Natural killer cell (primary cell): ENCODE measurements around the gene DKKL1. TPM values are rescaled to one million over a fixed set of nuclear protein-coding genes. Genes with fewer than 3 reads are reported as not detected.

Experiments
- ATAC-seq, 3 donors: fragments of 150-1000 bp in 2 of 3; fragments of 200-7000 bp in 1 of 3; cut with Tn5 transposase; 1 replicate in 1 of 3; 2 replicates in 2 of 3; pipeline ENCODE4 v1.10.0; 2021; ENCODE audit warnings: mild to moderate bottlenecking in 2 of 3, moderate library complexity in 2 of 3
- DNase-seq, 2 donors: peaks; one replicate each; pipeline versions ENCODE4 v3.0.0 to v3.0.0-alpha.2; 2013 to 2021; ENCODE audit warnings: mixed read lengths in 1 of 2
- H3K27ac ChIP-seq: one replicate; pipeline ENCODE4 v1.5.1; 2013; ENCODE audit warnings: mild to moderate bottlenecking, low read length
- H3K27me3 ChIP-seq: one replicate; pipeline ENCODE4 v1.6.1; 2013; ENCODE audit warnings: low read length; ENCODE audit not compliant: control insufficient read depth, insufficient read depth
- H3K36me3 ChIP-seq: one replicate; pipeline ENCODE4 v1.6.1; 2013; ENCODE audit warnings: low read length; ENCODE audit not compliant: control insufficient read depth, insufficient read depth
- H3K4me1 ChIP-seq: one replicate; pipeline ENCODE4 v1.6.1; 2013; ENCODE audit warnings: low read length; ENCODE audit not compliant: control insufficient read depth, insufficient read depth
- H3K4me3 ChIP-seq: one replicate; pipeline ENCODE4 v1.5.1; 2013; ENCODE audit warnings: low read length
- H3K9me3 ChIP-seq: one replicate; pipeline ENCODE4 v1.6.1; 2013; ENCODE audit warnings: low read length; ENCODE audit not compliant: control insufficient read depth, insufficient read depth
- H3K27ac Mint-ChIP-seq, 2 donors: one replicate each; pipeline ENCODE4 v1.8.0; 2022; ENCODE audit warnings: mild to moderate bottlenecking in 2 of 2, mixed read lengths in 2 of 2, moderate library complexity in 1 of 2
- H3K27me3 Mint-ChIP-seq, 2 donors: one replicate each; pipeline ENCODE4 v1.8.0; 2022; ENCODE audit warnings: low read depth in 2 of 2, mixed read lengths in 2 of 2
- H3K36me3 Mint-ChIP-seq: one replicate; pipeline ENCODE4 v1.8.0; 2022; ENCODE audit warnings: mixed read lengths
- H3K4me1 Mint-ChIP-seq, 2 donors: one replicate each; pipeline ENCODE4 v1.8.0; 2022; ENCODE audit warnings: mixed read lengths in 2 of 2
- H3K4me3 Mint-ChIP-seq: one replicate; pipeline ENCODE4 v1.8.0; 2022; ENCODE audit warnings: mild to moderate bottlenecking, moderate library complexity, mixed read lengths
- H3K9me3 Mint-ChIP-seq, 2 donors: one replicate each; pipeline ENCODE4 v1.8.0; 2022; ENCODE audit warnings: mixed read lengths in 2 of 2
- WGBS: methylation state at CpG from one replicate; pipeline ENCODE4 v1.1.7; 2013; ENCODE audit warnings: missing lambda C conversion rate; ENCODE audit not compliant: insufficient coverage; 5-methylcytosine and 5-hydroxymethylcytosine counted together
- intact Hi-C: fragments of 100-400 bp; cut with micrococcal nuclease; formaldehyde crosslinking; loops from one replicate; pipeline ENCODE4 v1.14.2; 2022
- total RNA-seq, 4 donors: library from RNA; stranded (reverse); fragments of 120-200 nt in 1 of 4; gene quantifications; one replicate each; pipeline versions ENCODE4 v1.2.3 to v1.2.4, GENCODE V29; 2013 to 2022
- TF ChIP-seq, protein P1 (sequence below): fragments of 200-600 bp; IDR thresholded peaks from one replicate; pipeline ENCODE4 v1.8.0; 2022; ENCODE audit warnings: antibody characterized with exemption

DKKL1 gene
- total RNA-seq, 3 donors from 2014 or later (not counting 1 experiment from before 2014, with no cell fraction given) = not detected

DNA sequence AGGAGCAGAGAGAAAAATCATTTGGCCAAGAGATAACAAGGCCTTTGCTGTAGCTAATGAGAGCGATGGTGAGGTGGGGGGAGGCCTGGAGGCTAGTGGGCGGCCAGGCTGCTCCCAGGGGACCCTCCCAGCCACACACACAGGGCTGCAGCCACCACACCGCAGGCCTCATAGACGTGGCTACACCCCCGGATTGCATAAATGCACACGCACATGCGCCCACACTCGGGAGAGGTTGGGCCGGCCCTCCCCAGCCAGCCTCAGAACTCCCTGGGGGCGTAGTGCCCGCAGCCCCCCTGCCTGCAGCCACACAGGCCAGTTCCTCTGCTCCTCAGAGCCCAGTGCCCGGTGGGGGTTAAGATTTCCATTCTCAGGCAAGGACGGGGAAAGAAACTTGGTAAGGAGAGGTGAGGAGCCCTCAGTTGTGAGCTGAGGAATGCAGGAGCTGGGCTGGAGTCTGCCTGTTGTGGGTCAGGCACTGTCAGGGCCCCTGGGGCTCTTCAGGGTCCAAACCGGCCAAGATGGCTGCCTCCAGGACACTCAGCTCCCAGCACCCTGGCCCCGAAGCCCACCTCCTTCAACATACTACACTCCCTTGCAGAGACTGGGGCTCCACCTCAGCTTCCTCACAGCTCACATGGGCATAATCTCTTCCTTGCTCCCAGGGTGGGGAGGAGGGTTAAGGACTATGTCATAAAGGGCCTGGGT is 51.6 kb downstream of the DKKL1 start:
- WGBS = 61% methylated on average over 15 of the region's 15 CpGs
- H3K27ac ChIP-seq = no peak overlapping the region
- Mint-ChIP-seq H3K4me3 (no peak overlapping the region), H3K27me3 (peaks cover 30 to 31% of the 10 kb centered on the region in 2 donors), H3K27ac (no peak overlapping the region), H3K4me1 (no peaks in the 10 kb centered on the region), H3K36me3 (peaks cover 9% of the 10 kb centered on the region), H3K9me3 (no peaks in the 10 kb centered on the region)
- H3K9me3 ChIP-seq = no peaks in the 10 kb centered on the region
- H3K4me3 ChIP-seq = no peak overlapping the region
- DNase-seq = no peak
- TF ChIP-seq, protein P1, sequence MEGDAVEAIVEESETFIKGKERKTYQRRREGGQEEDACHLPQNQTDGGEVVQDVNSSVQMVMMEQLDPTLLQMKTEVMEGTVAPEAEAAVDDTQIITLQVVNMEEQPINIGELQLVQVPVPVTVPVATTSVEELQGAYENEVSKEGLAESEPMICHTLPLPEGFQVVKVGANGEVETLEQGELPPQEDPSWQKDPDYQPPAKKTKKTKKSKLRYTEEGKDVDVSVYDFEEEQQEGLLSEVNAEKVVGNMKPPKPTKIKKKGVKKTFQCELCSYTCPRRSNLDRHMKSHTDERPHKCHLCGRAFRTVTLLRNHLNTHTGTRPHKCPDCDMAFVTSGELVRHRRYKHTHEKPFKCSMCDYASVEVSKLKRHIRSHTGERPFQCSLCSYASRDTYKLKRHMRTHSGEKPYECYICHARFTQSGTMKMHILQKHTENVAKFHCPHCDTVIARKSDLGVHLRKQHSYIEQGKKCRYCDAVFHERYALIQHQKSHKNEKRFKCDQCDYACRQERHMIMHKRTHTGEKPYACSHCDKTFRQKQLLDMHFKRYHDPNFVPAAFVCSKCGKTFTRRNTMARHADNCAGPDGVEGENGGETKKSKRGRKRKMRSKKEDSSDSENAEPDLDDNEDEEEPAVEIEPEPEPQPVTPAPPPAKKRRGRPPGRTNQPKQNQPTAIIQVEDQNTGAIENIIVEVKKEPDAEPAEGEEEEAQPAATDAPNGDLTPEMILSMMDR = no peak
- no peaks in the 10 kb centered on the region for H3K4me1 ChIP-seq
- no peaks in the 10 kb centered on the region for H3K36me3 ChIP-seq
- intact Hi-C loops = no loop called here
- H3K27me3 ChIP-seq = peaks cover 15% of the 10 kb centered on the region
- no peak for ATAC-seq

DNA sequence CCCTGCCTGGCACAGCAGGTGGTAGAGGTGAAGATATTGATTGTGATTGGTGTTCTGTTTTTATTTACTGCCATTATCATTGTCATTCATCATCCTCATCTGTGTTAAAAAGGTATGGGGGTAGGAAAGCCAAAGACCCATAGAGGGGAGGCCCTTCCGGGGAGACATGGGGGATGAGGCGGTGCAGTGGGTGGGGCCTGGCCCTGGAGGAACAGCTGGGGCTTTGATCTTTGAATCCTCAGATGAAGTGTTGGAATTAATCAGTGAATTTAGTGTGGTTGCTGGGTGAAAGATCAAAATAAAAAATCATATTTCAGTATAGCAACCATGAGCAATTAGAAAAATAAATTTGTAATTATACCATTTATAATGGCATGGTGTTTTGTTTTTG is 52.1 kb downstream of the DKKL1 start:
- no peak for DNase-seq
- Mint-ChIP-seq H3K36me3 (peaks cover 9% of the 10 kb centered on the region), H3K4me1 (peaks cover 0 to 4% of the 10 kb centered on the region in 2 donors)

DNA sequence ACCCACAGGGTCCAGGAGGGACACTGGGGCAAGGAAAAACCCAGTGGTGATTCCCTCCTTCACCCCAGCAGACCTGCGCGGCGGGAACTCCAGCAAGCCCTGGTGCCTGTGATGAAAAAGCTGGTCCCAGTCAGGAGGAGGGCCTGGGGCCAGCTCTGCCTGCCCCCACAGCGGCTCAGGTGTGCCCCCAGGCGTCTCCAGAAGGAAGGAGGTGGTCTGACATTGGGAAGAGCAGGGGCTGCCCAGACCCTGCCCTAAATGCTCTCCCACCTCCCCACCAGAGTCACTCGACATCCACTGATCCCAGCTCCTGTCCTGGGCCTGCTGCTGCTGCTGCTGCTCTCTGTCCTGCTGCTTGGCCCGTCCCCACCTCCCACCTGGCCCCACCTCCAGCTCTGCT is 53.4 kb downstream of the DKKL1 start:
- no peaks in the 10 kb centered on the region for H3K9me3 ChIP-seq
- DNase-seq (no peak), ATAC-seq (no peak)
- H3K9me3 Mint-ChIP-seq = no peaks in the 10 kb centered on the region
- intact Hi-C loops = no loop called here
- peaks cover 32% of the 10 kb centered on the region for H3K27me3 ChIP-seq
- H3K4me3 ChIP-seq = no peak overlapping the region
- no peak overlapping the region for H3K4me3 Mint-ChIP-seq
- TF ChIP-seq, protein P1 = no peak
- peaks cover 12 to 17% of the 10 kb centered on the region in 2 donors for H3K4me1 Mint-ChIP-seq
- H3K27ac Mint-ChIP-seq = no peak overlapping the region
- H3K27me3 Mint-ChIP-seq = peaks cover 48% of the 10 kb centered on the region in 2 donors
- no peaks in the 10 kb centered on the region for H3K36me3 ChIP-seq
- peaks cover 11% of the 10 kb centered on the region for H3K4me1 ChIP-seq
- 80% methylated on average over 7 of the region's 7 CpGs for whole genome bisulfite sequencing
- peaks cover 9% of the 10 kb centered on the region for H3K36me3 Mint-ChIP-seq
- no peak overlapping the region for H3K27ac ChIP-seq

More for the DNA sequence above, 52.1 kb downstream of the DKKL1 start:
- H3K27me3 Mint-ChIP-seq = peaks cover 35% of the 10 kb centered on the region in 2 donors
- Histone ChIP-seq H3K27ac (no peak overlapping the region), H3K36me3 (no peaks in the 10 kb centered on the region), H3K4me3 (no peak overlapping the region), H3K4me1 (peaks cover under 1% of the 10 kb centered on the region), H3K9me3 (no peaks in the 10 kb centered on the region), H3K27me3 (peaks cover 20% of the 10 kb centered on the region)
- TF ChIP-seq, protein P1 = no peak
- H3K4me3 Mint-ChIP-seq = no peak overlapping the region
- no peak overlapping the region for H3K27ac Mint-ChIP-seq
- no peak for ATAC-seq
- WGBS = 96% methylated on average over 2 of the region's 2 CpGs
- intact Hi-C loops = no loop called here
- no peaks in the 10 kb centered on the region for H3K9me3 Mint-ChIP-seq

DNA sequence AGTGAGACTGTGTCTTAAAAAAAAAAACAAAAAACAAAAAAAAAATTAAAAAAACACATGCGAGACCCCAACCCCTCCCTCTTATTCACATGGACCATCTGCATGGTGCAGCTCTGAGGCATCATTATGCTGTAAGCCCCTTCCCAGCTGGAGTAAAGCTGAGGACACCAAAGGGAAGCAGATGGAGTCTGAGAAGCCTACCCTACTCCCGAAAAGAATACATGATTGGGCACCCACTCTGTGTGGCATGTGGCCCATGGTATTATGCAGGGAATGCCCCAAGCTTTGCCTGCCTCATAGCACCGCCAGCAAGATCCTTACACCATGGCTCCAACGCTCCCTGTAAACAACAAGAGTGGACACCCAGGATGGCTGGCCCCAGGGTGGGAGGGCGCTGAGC is 54.8 kb downstream of the DKKL1 start:
- Mint-ChIP-seq H3K27ac (no peak overlapping the region), H3K27me3 (peaks cover 58 to 62% of the 10 kb centered on the region in 2 donors), H3K36me3 (peaks cover 9% of the 10 kb centered on the region), H3K4me3 (no peak overlapping the region), H3K4me1 (peaks cover 25 to 27% of the 10 kb centered on the region in 2 donors), H3K9me3 (no peaks in the 10 kb centered on the region)
- Histone ChIP-seq H3K27ac (no peak overlapping the region), H3K27me3 (peaks cover 45% of the 10 kb centered on the region), H3K4me1 (peaks cover 25% of the 10 kb centered on the region), H3K4me3 (no peak overlapping the region), H3K36me3 (no peaks in the 10 kb centered on the region), H3K9me3 (no peaks in the 10 kb centered on the region)
- DNase-seq = no peak
- TF ChIP-seq, protein P1 = no peak
- WGBS = 88% methylated on average over 5 of the region's 5 CpGs
- intact Hi-C loops = no loop called here
- no peak for ATAC-seq
